H1 (cell line): ENCODE results near the gene GAMT. TPM values are rescaled to one million over a fixed set of nuclear protein-coding genes. Genes with fewer than 3 reads are reported as not detected.

ENCODE experiments used
- CTCF ChIA-PET: fragments of 300-600 bp; sonication (Branson Sonifier 250); formaldehyde crosslinking; loops from one replicate; lab custom pipeline; 2021; ENCODE audit not compliant: partially characterized antibody; lab: Charles Lee
- POLR2A ChIA-PET: fragments of 300-600 bp; sonication (Branson Sonifier 250); formaldehyde crosslinking; loops from one replicate; lab custom pipeline; 2021; ENCODE audit warnings: inconsistent platforms; ENCODE audit not compliant: partially characterized antibody; lab: Charles Lee
- DNase-seq, 2 experiments: peaks; one replicate each; pipeline versions ENCODE4 v3.0.0 to v3.0.0-alpha.2; 2010 to 2022; ENCODE audit warnings: low spot score in 2 of 2, low read depth in 1 of 2, mixed read lengths in 1 of 2
- FAIRE-seq: peaks from 2 replicates; lab custom pipeline; 2011; peaks lifted over from hg19 to GRCh38; lab: Jason Lieb, UNC
- H2AFZ ChIP-seq: 2 replicates; pipeline ENCODE4 v1.8.1; 2012; ENCODE audit warnings: low read length, inconsistent platforms
- H2AK5ac ChIP-seq: 2 replicates; pipeline ENCODE4 v1.6.1; 2013; ENCODE audit warnings: low read depth, low read length
- H2BK120ac ChIP-seq: replicated peaks from 2 replicates; pipeline ENCODE3; 2013; ENCODE audit warnings: low read depth, low read length, inconsistent platforms
- H2BK12ac ChIP-seq: 2 replicates; pipeline ENCODE4 v1.6.1; 2013; ENCODE audit warnings: low read depth, low read length
- H2BK15ac ChIP-seq: 2 replicates; pipeline ENCODE4 v1.6.1; 2013; ENCODE audit warnings: low read length
- H2BK20ac ChIP-seq: 2 replicates; pipeline ENCODE4 v1.6.1; 2013; ENCODE audit warnings: low read length
- H2BK5ac ChIP-seq: 2 replicates; pipeline ENCODE4 v1.6.1; 2013; ENCODE audit warnings: low read depth, low read length
- H3K14ac ChIP-seq: 2 replicates; pipeline ENCODE4 v1.6.1; 2013; ENCODE audit warnings: inconsistent platforms; ENCODE audit not compliant: insufficient read length
- H3K18ac ChIP-seq: 2 replicates; pipeline ENCODE4 v1.6.1; 2013; ENCODE audit warnings: low read length; ENCODE audit errors: extremely low read depth
- H3K23ac ChIP-seq: 2 replicates; pipeline ENCODE4 v1.6.1; 2013; ENCODE audit warnings: inconsistent platforms; ENCODE audit not compliant: insufficient read length
- H3K23me2 ChIP-seq: 2 replicates; pipeline ENCODE4 v1.6.1; 2013; ENCODE audit warnings: low read depth, low read length
- H3K27ac ChIP-seq: 2 replicates; pipeline ENCODE4 v1.6.1; 2011; ENCODE audit warnings: low read depth, low read length, inconsistent platforms
- H3K27me3 ChIP-seq, 4 experiments: replicated peaks in 1 of 4; 1 replicate in 1 of 4; 2 replicates in 3 of 4; pipeline versions ENCODE4 v1.6.1 to v1.8.1; 2011 to 2013; ENCODE audit warnings: low read length in 3 of 4, mild to moderate bottlenecking in 3 of 4, inconsistent platforms in 2 of 4, mixed read lengths in 2 of 4, moderate library complexity in 1 of 4; ENCODE audit not compliant: control insufficient read depth in 3 of 4, insufficient read depth in 3 of 4; ENCODE audit errors: extremely low read depth in 1 of 4
- H3K36me3 ChIP-seq, 4 experiments: 2 replicates each; pipeline versions ENCODE4 v1.6.1 to v1.8.1; 2011 to 2013; ENCODE audit warnings: mild to moderate bottlenecking in 4 of 4, low read length in 3 of 4, moderate library complexity in 2 of 4, control low read depth in 1 of 4, inconsistent platforms in 1 of 4; ENCODE audit not compliant: insufficient read depth in 4 of 4, control insufficient read depth in 2 of 4
- H3K4ac ChIP-seq: replicated peaks from 2 replicates; pipeline ENCODE3; 2013; ENCODE audit warnings: low read length, low read depth, mixed read lengths, inconsistent platforms; ENCODE audit not compliant: insufficient read length
- H3K4me1 ChIP-seq, 4 experiments: replicated peaks in 1 of 4; 1 replicate in 1 of 4; 2 replicates in 3 of 4; pipeline versions ENCODE4 v1.6.1 to v1.8.1; 2011 to 2013; ENCODE audit warnings: low read length in 3 of 4, inconsistent platforms in 2 of 4, mixed read lengths in 1 of 4; ENCODE audit not compliant: insufficient read depth in 4 of 4, control insufficient read depth in 3 of 4
- H3K4me2 ChIP-seq, 2 experiments: 2 replicates each; pipeline versions ENCODE4 v1.6.1 to v1.8.1; 2011 to 2013; ENCODE audit warnings: low read depth in 2 of 2, low read length in 2 of 2, control low read depth in 1 of 2, inconsistent platforms in 1 of 2, mild to moderate bottlenecking in 1 of 2; ENCODE audit not compliant: insufficient read depth in 1 of 2
- H3K4me3 ChIP-seq, 4 experiments: fragments of 200-600, 300-600 bp in 1 of 4; sonication (generic), shearing (Covaris generic), sonication (Bioruptor Twin) in 1 of 4; 2 replicates each; pipeline versions ENCODE4 v1.5.1 to v1.8.1; 2011 to 2016; ENCODE audit warnings: low read length in 4 of 4, low read depth in 3 of 4, control low read depth in 2 of 4, inconsistent platforms in 2 of 4, mild to moderate bottlenecking in 2 of 4, mixed read lengths in 1 of 4, moderate library complexity in 1 of 4; ENCODE audit not compliant: insufficient read depth in 2 of 4; ENCODE audit errors: extremely low read depth in 1 of 4
- H3K56ac ChIP-seq: replicated peaks from 2 replicates; pipeline ENCODE3; 2013; ENCODE audit warnings: low read depth, mild to moderate bottlenecking, mixed read lengths, low read length, inconsistent platforms; ENCODE audit not compliant: insufficient read length
- H3K79me1 ChIP-seq: 2 replicates; pipeline ENCODE4 v1.6.1; 2013; ENCODE audit warnings: low read depth, low read length, control low read depth
- H3K79me2 ChIP-seq, 2 experiments: 2 replicates each; pipeline versions ENCODE4 v1.6.1 to v1.8.1; 2012 to 2013; ENCODE audit warnings: low read length in 2 of 2, mild to moderate bottlenecking in 2 of 2, inconsistent platforms in 1 of 2; ENCODE audit not compliant: insufficient read depth in 2 of 2, control insufficient read depth in 1 of 2
- H3K9ac ChIP-seq, 4 experiments: replicated peaks in 1 of 4; 1 replicate in 1 of 4; 2 replicates in 3 of 4; pipeline versions ENCODE4 v1.6.1 to v1.8.1; 2011 to 2013; ENCODE audit warnings: low read depth in 3 of 4, low read length in 3 of 4, control low read depth in 2 of 4, mild to moderate bottlenecking in 2 of 4, moderate library complexity in 2 of 4, inconsistent platforms in 1 of 4; ENCODE audit errors: extremely low read depth in 1 of 4
- H3K9me3 ChIP-seq, 2 experiments: 2 replicates each; pipeline versions ENCODE4 v1.6.1 to v1.8.1; 2012 to 2013; ENCODE audit warnings: mild to moderate bottlenecking in 2 of 2, moderate library complexity in 2 of 2, control low read depth in 1 of 2, inconsistent platforms in 1 of 2, low read depth in 1 of 2, low read length in 1 of 2, mixed read lengths in 1 of 2; ENCODE audit not compliant: insufficient read depth in 2 of 2
- H4K20me1 ChIP-seq, 2 experiments: replicated peaks in 1 of 2; 2 replicates each; pipeline versions ENCODE3 to v1.8.1; 2011 to 2013; ENCODE audit warnings: inconsistent platforms in 2 of 2, low read length in 2 of 2, mild to moderate bottlenecking in 1 of 2; ENCODE audit not compliant: insufficient read depth in 2 of 2, control insufficient read depth in 1 of 2
- H4K5ac ChIP-seq: 2 replicates; pipeline ENCODE4 v1.6.1; 2013; ENCODE audit warnings: low read length, low read depth, mixed read lengths, inconsistent platforms; ENCODE audit not compliant: insufficient read length
- H4K8ac ChIP-seq: 2 replicates; pipeline ENCODE4 v1.8.0; 2013; ENCODE audit warnings: mild to moderate bottlenecking, moderate library complexity, low read length, inconsistent platforms; ENCODE audit not compliant: insufficient read depth; ENCODE audit errors: extremely low read depth
- H4K91ac ChIP-seq: replicated peaks from 2 replicates; pipeline ENCODE3; 2013; ENCODE audit warnings: low read length, mixed read lengths, inconsistent platforms; ENCODE audit not compliant: insufficient read length
- BCL11A ChIP-seq, 2 experiments: IDR thresholded peaks; one replicate each; pipeline ENCODE4 v1.6.1; 2011; ENCODE audit warnings: low read depth in 2 of 2, low read length in 2 of 2, mild to moderate bottlenecking in 2 of 2
- EP300 ChIP-seq, 2 experiments: IDR thresholded peaks; 1 replicate in 1 of 2; 2 replicates in 1 of 2; pipeline ENCODE4 v1.6.1; 2011 to 2012; ENCODE audit warnings: low read depth in 2 of 2, low read length in 2 of 2, mild to moderate bottlenecking in 2 of 2, borderline replicate concordance in 1 of 2, inconsistent platforms in 1 of 2, moderate library complexity in 1 of 2
- RAD21 ChIP-seq, 2 experiments: IDR thresholded peaks in 1 of 2; conservative IDR thresholded peaks in 1 of 2; 2 replicates each; pipeline ENCODE4 v1.6.1; 2011; ENCODE audit warnings: low read depth in 2 of 2, low read length in 2 of 2, improper control_type of control experiment in 1 of 2, inconsistent platforms in 1 of 2, mild to moderate bottlenecking in 1 of 2, moderate library complexity in 1 of 2
- TBP ChIP-seq: IDR thresholded peaks from 2 replicates; pipeline ENCODE4 v1.6.1; 2011; ENCODE audit warnings: low read depth, low read length, improper control_type of control experiment
- ZNF274 ChIP-seq: IDR thresholded peaks from 2 replicates; pipeline ENCODE4 v1.7.0; 2012; ENCODE audit warnings: low read length, borderline replicate concordance; ENCODE audit errors: extremely low read depth
- WGBS, 2 experiments: shearing (Covaris generic) in 1 of 2; methylation state at CpG; one replicate each; pipeline versions ENCODE4 v1.1.6 to v1.1.7; 2013 to 2015; ENCODE audit warnings: low lambda C conversion rate in 2 of 2, mixed read lengths in 2 of 2, inconsistent platforms in 1 of 2, low coverage in 1 of 2, missing lambda C conversion rate in 1 of 2; ENCODE audit not compliant: insufficient replicate concordance in 2 of 2, insufficient coverage in 1 of 2, insufficient read length in 1 of 2; ENCODE audit errors: extremely low coverage in 1 of 2, missing lambda C conversion rate in 1 of 2; 5-methylcytosine and 5-hydroxymethylcytosine counted together
- polyA plus RNA-seq, 7 experiments: library from polyadenylated mRNA; depleted of rRNA in 3 of 7; stranded (reverse) in 5 of 7; unstranded in 2 of 7; fragments of >200 nt in 5 of 7; fragments of 200-250 nt in 2 of 7; gene quantifications; 1 replicate in 5 of 7; 2 replicates in 1 of 7; 4 replicates in 1 of 7; pipeline versions ENCODE4 v1.2.1 to v1.2.3, GENCODE V29; 2011 to 2013; ENCODE audit warnings: missing spikeins in 2 of 7, mixed read lengths in 2 of 7
- total RNA-seq: library from RNA; stranded (reverse); fragmentation: NEBNext Ultra II Directional; extraction: Animal tissue kit (Norgen Biotek cat#: 25700); gene quantifications from 2 replicates; pipeline ENCODE4 v1.2.1, GENCODE V29; 2021

The GAMT gene
- total and polyA plus RNA-seq, 2 of the 8 experiments (the other 6 are each of a cell fraction or from before 2014, with no cell fraction given): 17.2 to 35.6 TPM

DNA sequence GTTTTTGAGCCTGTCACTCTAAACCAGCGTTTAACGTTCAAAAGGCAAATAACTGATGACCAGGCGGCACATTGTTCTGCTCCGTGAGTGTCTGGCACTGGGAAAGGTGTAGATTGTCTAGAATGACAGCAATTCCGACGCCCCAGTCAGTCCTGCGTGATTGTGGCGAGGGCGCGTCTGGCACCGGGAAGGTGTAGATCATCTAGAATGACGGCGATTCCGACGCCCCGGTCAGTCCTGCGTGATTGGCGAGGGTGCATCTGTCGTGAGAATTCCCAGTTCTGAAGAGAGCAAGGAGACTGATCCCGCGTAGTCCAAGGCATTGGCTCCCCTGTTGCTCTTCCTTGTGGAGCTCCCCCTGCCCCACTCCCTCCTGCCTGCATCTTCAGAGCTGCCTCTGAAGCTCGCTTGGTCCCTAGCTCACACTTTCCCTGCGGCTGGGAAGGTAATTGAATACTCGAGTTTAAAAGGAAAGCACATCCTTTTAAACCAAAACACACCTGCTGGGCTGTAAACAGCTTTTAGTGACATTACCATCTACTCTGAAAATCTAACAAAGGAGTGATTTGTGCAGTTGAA, 43.7 kb downstream of the GAMT start:
- Histone ChIP-seq H3K23me2 (peaks cover 7% of the 10 kb centered on the region; the same call in 1 of the 2 replicates), H2BK15ac (no peak overlapping the region), H3K9me3 (no peaks in the 10 kb centered on the region), H3K4ac (no peak overlapping the region), H2BK12ac (no peak overlapping the region), H3K56ac (no peak overlapping the region), H4K5ac (no peak overlapping the region), H3K4me3 (0 out of 8 replicates have a peak overlapping the region, but pooled peaks of 1 of the 4 experiments have one; percentile 9), H3K27me3 (no peaks in the 10 kb centered on the region), H4K91ac (no peak overlapping the region), H3K36me3 (peaks cover 9 to 55% (median 21%) of the 10 kb centered on the region in 4 experiments; a peak in 6 of 8 replicates), H2AK5ac (no peak overlapping the region), H2AFZ (no peak overlapping the region), H3K4me1 (peaks cover 3 to 17% (median 14%) of the 10 kb centered on the region in 4 experiments; a peak in 6 of 7 replicates), H3K14ac (no peak overlapping the region), H2BK5ac (0 out of 2 replicates have a peak overlapping the region, but pooled peaks have one; percentile 20), H3K27ac (no peak overlapping the region), H3K23ac (no peak overlapping the region), H3K18ac (no peak overlapping the region), H3K4me2 (peak overlapping the region; percentile 9 to 33; a peak in 2 of 4 replicates), H3K79me1 (peaks cover 4% of the 10 kb centered on the region; the same call in 1 of the 2 replicates), H3K9ac (no peak overlapping the region), H2BK120ac (no peak overlapping the region), H4K8ac (no peak overlapping the region), H3K79me2 (peaks cover 0 to 23% of the 10 kb centered on the region in 2 experiments; a peak in 3 of 4 replicates), H2BK20ac (no peak overlapping the region; the same call in 1 of the 2 replicates), H4K20me1 (peaks cover 0 to 17% of the 10 kb centered on the region in 2 experiments)
- DNase-seq: peak in 1 of 2 experiments; percentile 36
- WGBS, 2 experiments: 66% methylated on average over 24 of the region's 24 CpGs; no CpG with 5 or more reads in 1 of the 2 experiments
- no peak for TF ChIP-seq EP300 (IDR thresholded peaks at IDR 0.05; ENCODE audit: borderline replicate concordance in 1 of 2, low read depth in 2 of 2, low read length in 2 of 2)
- TF ChIP-seq RAD21 (IDR thresholded peaks at IDR 0.05 in 1 of 2, conservative IDR thresholded peaks at IDR 0.05 in 1 of 2; ENCODE audit: low read depth in 2 of 2, low read length in 2 of 2): 0 out of 4 replicates have a peak, but pooled peaks of 1 of the 2 experiments have one; percentile 4
- TF ChIP-seq BCL11A (IDR thresholded peaks at IDR 0.05; ENCODE audit: low read depth in 2 of 2, low read length in 2 of 2): no peak
- no peak for TF ChIP-seq ZNF274
- TF ChIP-seq TBP: no peak
- peak; percentile 36 for FAIRE-seq
- ChIA-PET CTCF (interaction anchor here (0.8 to 1.9 kb wide), 7 partner anchors 27 to 113 kb away, joined by 3 to 6 read pairs (median 4); no protein-coding TSS in a partner anchor), POLR2A (interaction anchor here (0.7 to 3.3 kb wide), 7 partner anchors 15 to 109 kb away, joined by 3 to 12 read pairs (median 3); partner anchors contain the start of gene CIRBP)
